Effector CD8-positive, alpha-beta T cell (primary cell): ENCODE results near the gene CEP19.

Experiments
- DNase-seq: peaks from one replicate; lab custom pipeline; 2025; lab: John Stamatoyannopoulos, UW

The CEP19 gene

DNA sequence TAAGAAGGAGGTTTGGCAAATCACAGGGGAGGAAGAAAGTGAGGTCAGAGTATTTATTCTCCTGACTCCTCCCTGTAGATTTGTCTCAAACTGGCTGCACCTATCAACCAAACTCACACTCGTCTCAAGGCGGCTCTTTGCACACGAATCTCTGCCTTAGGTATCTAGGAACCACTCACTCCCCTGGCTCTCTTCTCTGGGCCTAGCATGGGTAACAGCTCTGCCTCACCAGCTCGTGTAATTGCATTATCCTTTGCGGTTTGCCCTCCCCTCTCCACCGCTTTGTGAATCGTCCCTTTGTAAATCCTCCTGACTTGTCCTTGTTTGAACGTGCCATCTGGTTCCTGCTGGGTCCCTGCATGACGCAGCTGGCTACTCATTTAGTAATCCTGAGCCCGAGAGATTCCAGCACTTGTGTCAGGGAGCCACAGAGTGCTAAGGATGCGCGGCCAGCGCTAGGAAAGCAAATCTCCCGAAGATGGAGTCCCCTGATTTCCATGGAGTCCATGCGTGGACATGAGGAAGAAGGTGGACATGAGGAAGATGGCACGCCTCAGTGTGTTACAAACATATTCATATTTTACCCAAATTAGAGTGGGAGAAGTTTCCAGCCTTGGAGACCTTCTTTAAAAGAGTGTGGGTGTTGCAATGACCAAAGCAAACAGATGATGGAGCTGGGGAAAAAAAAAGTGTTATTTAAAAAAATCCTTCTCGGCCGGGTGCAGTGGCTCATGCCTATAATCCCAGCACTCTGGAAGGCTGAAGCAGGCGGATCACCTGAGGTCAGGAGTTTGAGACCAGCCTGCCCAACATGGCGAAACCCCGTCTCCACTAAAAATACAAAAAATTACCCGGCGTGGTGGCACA lies 45.8 kb downstream of the CEP19 start:
- no peak for DNase-seq

DNA sequence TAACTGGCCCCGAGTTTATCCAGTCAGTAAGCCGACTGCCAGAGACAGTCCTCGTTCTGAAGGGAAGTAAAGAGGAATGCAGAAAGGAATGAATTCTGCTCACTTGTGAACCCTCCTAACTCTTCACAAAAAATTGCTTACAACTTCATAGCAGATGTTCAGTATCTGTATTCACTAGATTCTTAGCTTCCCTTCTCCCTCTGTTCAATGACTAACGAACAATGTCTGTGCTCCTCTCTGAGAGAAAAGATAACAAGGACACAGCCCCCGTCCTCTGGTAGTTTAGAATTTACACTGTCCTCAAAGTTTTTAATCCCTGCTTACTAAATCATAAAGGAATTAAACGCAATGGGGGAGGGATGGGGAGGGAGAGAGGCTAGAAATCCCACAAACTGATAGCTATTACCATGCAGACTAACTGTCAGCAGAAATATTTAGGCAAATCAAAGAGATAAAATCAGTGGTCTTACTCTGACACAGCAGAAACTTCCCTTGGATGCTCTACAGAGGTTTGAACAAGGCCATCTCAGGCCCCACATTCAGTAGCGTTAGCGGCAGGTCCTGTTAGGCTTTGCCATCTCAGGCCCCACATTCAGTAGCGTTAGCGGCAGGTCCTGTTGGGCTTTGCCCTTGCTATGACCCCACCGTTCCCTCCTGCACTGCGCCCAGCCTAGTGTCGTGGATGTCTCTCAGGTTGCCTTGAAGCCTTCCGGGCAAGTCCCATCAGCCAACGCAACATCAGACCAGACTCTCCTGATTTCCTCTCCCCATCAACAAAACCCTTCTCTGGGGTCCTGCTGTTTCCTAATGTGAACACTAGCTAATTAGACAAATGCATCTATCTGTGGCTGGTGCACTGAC lies 49.1 kb downstream of the CEP19 start:
- DNase-seq = no peak

DNA sequence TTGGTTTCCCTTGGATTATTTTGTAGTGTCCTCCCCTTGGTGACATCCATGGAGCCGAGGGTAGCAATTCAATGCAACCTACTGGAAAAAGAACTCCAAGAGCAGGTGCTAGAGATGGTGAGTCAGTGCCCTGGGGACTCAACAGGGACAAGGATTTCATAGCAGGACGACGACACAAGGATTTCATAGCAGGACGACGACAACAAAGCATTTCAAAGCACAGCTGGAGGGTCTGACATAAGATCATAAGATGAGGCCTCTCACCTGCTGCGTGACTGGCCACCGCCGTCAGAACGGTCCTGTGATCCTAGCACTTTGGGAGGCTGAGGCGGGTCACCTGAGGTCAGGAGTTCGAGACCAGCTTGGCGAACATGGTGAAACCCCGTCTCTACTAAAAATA lies 50.0 kb downstream of the CEP19 start:
- DNase-seq = no peak

DNA sequence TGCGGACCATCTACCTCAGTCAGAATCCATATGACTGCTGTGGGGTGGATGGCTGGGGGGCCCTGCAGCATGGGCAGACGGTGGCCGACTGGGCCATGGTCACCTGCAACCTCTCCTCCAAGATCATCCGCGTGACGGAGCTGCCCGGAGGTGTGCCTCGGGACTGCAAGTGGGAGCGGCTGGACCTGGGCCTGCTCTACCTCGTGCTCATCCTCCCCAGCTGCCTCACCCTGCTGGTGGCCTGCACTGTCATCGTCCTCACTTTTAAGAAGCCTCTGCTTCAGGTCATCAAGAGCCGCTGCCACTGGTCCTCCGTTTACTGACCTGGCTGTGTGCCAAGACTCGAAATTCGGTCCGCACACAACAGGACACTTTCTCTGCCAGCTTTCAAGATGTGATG lies 50.6 kb downstream of the CEP19 start:
- no peak for DNase-seq

DNA sequence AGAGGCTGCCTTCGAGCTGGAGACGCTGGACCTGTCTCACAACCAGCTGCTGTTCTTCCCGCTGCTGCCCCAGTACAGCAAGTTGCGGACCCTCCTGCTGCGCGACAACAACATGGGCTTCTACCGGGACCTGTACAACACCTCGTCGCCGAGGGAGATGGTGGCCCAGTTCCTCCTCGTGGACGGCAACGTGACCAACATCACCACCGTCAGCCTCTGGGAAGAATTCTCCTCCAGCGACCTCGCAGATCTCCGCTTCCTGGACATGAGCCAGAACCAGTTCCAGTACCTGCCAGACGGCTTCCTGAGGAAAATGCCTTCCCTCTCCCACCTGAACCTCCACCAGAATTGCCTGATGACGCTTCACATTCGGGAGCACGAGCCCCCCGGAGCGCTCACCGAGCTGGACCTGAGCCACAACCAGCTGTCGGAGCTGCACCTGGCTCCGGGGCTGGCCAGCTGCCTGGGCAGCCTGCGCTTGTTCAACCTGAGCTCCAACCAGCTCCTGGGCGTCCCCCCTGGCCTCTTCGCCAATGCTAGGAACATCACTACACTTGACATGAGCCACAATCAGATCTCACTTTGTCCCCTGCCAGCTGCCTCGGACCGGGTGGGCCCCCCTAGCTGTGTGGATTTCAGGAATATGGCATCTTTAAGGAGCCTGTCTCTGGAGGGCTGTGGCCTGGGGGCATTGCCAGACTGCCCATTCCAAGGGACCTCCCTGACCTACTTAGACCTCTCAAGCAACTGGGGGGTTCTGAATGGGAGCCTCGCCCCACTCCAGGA lies 51.5 kb downstream of the CEP19 start:
- no peak for DNase-seq

DNA sequence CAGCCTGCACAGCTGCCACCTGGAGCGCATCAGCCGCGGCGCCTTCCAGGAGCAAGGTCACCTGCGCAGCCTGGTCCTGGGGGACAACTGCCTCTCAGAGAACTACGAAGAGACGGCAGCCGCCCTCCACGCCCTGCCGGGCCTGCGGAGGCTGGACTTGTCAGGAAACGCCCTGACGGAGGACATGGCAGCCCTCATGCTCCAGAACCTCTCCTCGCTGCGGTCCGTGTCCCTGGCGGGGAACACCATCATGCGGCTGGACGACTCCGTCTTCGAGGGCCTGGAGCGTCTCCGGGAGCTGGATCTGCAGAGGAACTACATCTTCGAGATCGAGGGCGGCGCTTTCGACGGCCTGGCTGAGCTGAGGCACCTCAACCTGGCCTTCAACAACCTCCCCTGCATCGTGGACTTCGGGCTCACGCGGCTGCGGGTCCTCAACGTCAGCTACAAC lies 52.1 kb downstream of the CEP19 start:
- no peak for DNase-seq
